ENCODE measurements around the gene KCNMA1.
"Not testable (repeated sequence)": the region's sequence is repeated elsewhere in the genome, so short reads cannot be mapped to it uniquely, and the experiment has no call there.

KCNMA1 gene

DNA sequence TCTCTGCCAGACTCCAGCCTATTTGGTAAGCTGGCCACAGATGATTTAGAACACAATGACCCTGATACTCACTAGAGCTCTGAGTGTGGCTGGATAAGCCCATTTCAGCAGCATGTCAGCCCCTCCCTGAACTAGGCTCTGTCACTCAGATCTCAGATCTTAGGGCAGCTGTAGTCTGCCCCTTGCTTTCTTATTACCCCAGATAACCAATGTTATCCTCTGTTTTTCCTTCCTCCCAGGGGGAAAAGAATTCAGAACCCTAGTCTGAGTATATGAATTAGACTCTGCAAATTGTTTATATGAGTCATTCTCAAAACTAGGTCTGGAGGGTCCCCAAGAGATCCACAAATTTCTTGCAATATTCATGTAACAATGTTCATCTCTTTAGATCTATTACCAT is 286.2 kb downstream of the KCNMA1 start:
- DNase-seq: no peak

DNA sequence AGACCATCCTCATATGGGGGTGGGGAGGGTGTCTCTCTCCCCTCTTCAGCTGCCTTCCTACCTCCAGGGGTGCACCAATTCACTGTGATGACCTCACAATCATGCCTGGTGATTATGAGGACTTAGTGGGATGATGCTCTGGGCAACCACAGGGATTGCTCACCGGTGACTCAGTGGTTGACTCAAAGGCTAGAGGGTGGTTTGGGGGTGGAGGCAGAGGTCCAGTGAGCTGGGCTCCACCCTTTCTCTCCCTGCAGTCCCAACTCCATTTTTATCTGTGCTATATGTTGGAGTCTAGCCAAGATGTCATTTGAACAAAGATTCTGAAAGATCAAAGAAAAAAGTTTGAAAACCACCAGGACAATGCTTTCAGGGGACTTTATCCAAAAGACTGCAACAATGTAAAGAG is 286.9 kb downstream of the KCNMA1 start:
- DNase-seq: no peak

DNA sequence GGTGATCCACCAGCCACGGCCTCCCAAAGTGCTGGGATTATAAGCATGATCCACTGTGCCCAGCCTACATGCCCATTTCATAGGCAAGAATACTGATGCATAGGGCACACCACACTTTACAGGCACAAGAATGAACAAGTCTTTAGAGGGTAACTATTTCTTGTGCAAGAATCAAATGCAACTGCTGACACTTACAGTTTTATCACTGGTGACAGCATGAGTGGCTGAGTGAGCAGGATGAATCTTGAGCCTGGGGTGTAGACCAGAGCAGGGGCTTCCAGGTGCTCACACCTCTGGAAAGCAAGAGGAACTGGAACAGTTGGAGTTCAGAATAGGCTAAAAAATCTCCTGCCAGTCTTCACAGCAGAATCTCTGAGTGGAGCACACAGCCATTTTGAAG is 287.5 kb downstream of the KCNMA1 start:
- DNase-seq: no peak

- DNase-seq: no peak
These were observed 288.4 kb downstream of the KCNMA1 start for GRCh38 chr10:77349226-77349625.

GRCh38 chr10:77348751-77349150 is 288.9 kb downstream of the KCNMA1 start:
- DNase-seq: no peak

DNA sequence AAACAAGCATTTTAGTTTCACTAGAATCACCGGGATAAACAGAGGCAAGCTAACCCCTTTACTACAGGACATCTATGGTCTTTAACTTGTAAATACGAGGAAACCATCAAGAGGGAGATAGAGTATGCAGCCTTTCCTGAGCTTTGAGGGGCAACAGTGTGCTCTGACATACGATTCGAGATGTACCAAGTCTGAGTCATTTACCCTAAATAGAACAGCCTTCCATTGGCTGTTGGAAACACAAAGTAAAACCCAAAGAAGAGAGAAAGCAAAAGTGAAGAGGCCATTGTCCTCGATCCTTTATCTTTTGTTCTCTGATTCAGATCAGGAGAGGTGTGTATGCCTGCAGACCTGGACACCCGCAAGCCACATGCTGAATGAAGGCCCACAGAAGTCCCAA is 289.5 kb downstream of the KCNMA1 start:
- DNase-seq: no peak

- DNase-seq: no peak
These were observed 290.6 kb downstream of the KCNMA1 start for GRCh38 chr10:77347052-77347451.

DNA sequence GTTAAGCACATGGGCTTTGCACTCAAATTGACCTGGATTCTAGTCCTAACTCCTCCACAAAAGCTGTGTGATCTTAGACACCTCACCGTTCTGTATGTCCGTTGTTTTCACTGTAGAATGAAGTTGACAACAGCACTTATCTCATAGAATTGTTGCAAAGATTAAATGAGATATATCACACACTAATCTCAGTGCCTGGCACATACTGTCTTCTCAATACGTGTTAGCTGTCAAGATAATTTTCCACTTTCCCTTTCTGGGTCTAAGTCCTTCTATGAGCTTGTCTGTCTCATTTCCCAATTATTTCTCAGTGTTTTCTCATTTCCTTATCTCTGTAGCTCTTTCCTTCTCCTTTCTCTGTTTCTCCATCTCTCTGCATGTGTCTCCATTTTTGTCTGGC is 296.6 kb downstream of the KCNMA1 start:
- no peak for DNase-seq

- not testable (repeated sequence) for DNase-seq
These were observed 297.7 kb downstream of the KCNMA1 start for GRCh38 chr10:77339872-77340271.

DNA sequence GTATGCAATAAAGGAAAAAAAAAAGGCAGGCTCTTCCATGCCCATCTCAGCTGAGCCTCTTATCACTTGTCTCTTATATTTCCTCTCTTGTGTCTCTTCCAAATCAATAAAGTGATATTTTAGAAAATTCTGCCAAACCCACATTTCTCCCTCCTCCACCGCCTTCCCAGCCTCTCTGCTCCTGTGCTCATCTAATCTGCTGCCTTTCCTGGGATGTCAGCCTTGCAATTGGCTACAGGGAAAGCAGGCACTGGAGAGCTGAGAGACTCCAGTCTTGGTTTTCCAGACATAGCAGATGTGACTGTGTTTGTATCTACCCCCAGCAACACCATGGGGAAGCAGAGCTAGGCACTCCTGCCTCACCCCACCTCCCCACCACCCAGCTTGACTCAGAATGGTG is 298.4 kb downstream of the KCNMA1 start:
- DNase-seq: no peak

GRCh38 chr10:77338143-77338542 is 299.5 kb downstream of the KCNMA1 start:
- no peak for DNase-seq

GRCh38 chr10:77334501-77334900 is 303.1 kb downstream of the KCNMA1 start:
- DNase-seq: no peak

GRCh38 chr10:77333610-77334340 is 303.8 kb downstream of the KCNMA1 start:
- no peak for DNase-seq

DNA sequence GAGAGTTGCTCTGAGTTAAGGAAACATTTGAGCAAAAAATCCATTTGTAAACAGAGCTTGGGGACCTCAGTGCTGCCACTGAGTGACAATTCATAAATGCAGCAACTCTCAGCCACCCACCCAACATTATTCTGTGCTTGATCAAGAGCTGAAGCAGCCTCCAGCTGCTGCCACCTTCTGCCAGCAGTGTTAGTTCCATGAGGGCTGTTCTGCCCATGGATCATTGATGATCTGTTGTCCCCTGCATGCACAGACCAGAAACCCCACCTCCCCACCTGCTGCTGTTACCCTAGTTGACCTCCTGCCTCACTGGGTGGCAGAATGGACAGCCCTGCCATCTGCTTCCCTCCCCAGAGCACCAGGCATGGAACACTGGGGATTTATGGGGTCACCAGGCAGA is 305.4 kb downstream of the KCNMA1 start:
- no peak for DNase-seq

DNA sequence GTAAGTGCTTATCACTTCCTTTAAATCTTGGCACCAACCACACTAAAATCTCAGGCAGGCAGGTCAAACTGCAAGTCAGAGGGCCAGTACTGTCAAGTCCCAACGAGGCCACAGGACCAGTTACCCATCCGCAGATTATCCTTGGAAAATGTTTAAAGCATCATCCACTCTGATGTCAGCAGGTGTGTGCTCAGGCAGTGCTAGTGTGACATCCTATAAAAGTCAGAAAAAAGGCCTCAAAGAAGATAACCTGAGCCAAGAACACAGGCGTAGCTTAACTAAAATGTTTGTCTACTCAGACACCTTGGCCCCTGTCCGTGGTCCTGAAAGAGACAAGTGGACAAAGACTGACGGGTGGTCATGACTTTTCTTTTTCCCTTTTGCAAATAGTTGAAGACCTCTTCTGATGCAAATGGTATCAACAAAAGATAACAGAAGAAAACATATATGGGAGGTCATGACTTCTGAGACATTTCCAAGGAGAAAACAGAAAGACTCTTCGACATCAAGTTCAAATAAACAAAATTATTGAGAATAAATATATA is 309.3 kb downstream of the KCNMA1 start:
- no peak for DNase-seq

GRCh38 chr10:77325233-77325537 is 312.4 kb downstream of the KCNMA1 start:
- no peak for DNase-seq

GRCh38 chr10:77321838-77322237 is 315.8 kb downstream of the KCNMA1 start:
- DNase-seq: no peak

DNA sequence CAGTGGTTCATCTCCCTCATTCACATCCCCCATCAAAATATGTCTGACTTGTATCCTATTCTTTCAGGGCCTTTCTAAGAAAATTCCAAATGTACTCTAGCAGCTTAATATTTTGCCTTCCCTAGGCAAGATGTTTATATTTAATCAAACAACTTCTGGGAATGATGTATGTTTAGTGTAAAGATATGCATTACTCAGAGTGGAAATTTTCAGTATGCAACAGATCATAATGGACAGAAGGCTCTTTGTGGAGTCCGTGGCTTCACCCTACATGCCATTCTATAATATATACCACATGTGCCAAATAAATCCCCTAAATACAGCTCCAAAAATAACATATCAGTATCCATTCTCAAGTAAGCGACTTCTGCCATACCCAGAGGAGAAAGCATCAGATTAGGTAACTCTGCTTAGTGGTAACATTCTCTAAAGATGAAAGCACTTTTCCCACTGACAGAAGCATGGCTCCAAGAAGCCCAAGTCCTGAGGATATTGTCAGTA is 316.6 kb downstream of the KCNMA1 start:
- no peak for DNase-seq

DNA sequence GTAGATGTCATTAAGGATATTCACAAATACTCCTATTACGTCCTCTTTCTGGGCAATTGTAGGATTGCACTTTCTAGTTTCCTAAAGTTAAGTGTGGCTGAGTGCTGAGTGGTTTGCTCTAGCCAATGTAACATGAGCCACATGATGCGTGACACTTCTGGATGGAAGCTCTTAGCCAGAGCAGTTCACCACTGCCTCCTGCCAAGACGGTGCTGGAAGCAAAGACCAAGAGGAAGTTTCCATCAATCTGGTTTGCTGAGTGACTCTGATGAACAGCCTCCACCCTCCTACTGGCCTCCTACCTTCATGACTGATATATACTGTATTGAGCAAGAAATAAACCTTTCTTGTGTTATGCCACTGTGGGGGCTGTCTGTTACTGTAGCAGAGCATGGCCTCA is 318.1 kb downstream of the KCNMA1 start:
- DNase-seq: no peak

- no peak for DNase-seq
These were observed 318.9 kb downstream of the KCNMA1 start for GRCh38 chr10:77318739-77319138.

DNA sequence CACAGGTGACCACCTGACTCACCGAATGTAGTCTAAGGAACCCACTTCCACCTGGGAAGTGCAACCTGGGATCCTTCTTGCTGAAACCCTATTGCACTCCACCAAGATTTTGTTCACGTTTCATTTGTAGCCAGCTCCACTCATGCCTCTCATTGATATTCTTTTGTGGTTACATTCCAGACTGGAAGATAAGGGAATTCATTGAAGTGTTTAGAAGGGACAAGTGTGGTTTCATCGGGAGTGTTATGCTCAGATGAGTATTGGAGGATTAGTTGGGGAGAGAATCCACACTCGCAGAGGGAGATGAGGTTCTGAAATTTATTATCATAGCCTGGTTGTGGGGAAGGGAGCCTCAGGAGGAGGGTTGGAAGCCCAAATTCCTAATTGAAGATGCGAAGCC is 320.4 kb downstream of the KCNMA1 start:
- DNase-seq: no peak

DNA sequence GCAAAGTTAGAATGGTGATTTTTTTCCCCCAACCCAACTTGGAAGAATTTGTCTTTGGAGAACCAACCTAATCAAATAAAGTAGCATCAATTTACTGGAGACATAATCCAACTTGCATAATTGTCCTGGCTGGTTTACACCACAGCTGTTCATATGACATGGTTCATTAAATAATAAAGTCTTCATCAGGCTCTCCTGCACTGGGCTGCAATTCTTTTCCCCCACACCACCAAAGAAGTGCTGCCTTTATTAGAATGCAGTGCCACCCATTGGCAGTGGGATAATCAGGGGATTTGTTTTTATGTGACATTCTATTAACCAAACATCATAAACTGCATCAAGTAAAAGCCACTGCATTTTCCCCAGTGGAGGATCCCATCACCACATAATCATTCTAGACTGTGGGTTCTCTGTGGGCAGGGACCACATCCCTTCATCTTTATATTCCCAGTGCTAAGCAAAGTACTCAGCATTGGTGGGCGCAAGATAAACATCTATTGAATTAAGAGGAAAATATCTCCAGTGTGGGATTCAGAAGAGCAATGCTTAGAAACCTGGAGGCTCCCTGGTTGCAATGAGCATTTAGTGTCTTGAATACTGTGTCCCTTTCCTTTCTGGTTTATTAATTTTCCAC is 322.0 kb downstream of the KCNMA1 start:
- no peak for DNase-seq

DNA sequence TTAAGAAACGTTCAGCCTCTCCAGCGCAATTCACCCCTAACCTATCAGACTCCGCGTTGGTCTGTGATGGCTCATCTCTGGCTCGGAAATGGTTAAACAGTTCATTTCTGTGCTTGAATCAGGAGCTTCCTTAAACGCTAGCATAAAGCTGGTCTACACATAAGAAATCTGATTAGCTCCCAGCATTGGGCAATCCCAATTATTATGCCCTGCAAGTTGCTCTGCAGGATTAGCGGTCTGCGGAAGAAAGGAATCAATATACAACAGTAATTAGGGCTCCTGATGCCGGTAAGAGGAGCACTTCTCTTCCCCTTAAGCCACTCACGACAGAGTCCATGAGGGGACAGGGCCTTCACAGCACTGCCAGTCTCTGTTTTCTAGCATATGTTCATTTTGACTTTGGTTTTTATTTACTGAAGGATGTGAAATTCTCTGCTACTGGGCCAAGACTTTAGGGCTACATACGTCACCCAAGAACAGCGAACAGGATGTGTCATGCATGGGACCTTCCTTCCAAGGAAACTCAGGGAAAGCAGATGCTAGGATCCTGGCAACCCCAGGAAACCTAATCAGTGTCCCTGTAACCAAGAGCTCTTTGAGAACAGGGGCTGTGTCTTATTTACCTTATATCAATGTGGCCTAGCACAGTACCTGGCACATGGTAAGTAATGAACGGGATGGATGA is 324.4 kb downstream of the KCNMA1 start:
- no peak for DNase-seq

DNA sequence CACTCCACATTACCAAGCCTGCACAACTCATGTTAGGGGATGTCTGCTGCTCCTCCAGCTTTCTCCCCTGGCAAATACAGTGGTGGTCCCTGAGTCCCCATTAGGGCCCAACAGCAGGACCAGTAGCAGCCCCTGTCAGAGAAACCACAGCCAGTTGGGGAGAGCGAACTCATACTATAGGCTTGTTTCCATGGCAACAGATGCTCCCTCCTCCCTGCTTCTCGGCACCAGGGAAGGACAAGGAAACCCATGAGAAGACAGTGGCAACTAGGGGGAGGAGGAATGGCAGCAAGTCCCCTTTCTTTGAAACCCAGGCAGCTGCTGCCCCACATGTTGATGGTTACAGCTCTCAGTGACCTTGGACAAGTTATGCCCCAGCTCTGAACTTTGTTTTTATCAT is 326.4 kb downstream of the KCNMA1 start:
- no peak for DNase-seq

Data from effector CD8-positive, alpha-beta T cell (primary cell).